Nephron (organoid): ENCODE measurements around the gene TEAD2.
"Not testable (repeated sequence)": the region's sequence is repeated elsewhere in the genome, so short reads cannot be mapped to it uniquely, and the experiment has no call there.

Experiments used
- H3K27ac Mint-ChIP-seq, 3 experiments: 2 replicates each; pipeline ENCODE4 v1.8.0; 2020; ENCODE audit warnings: mixed read lengths in 3 of 3, mild to moderate bottlenecking in 2 of 3, moderate library complexity in 1 of 3
- H3K27me3 Mint-ChIP-seq: 2 replicates; pipeline ENCODE4 v1.8.0; 2021; ENCODE audit warnings: low read depth, mild to moderate bottlenecking, moderate library complexity, mixed read lengths
- H3K36me3 Mint-ChIP-seq: 2 replicates; pipeline ENCODE4 v1.8.0; 2020; ENCODE audit warnings: low read depth, mixed read lengths
- H3K4me1 Mint-ChIP-seq: 2 replicates; pipeline ENCODE4 v1.8.0; 2020; ENCODE audit warnings: mixed read lengths
- H3K4me3 Mint-ChIP-seq, 3 experiments: 2 replicates each; pipeline ENCODE4 v1.8.0; 2020; ENCODE audit warnings: mild to moderate bottlenecking in 3 of 3, mixed read lengths in 3 of 3, moderate library complexity in 2 of 3
- H3K9me3 Mint-ChIP-seq: 2 replicates; pipeline ENCODE4 v1.8.0; 2020; ENCODE audit warnings: mixed read lengths
- CTCF ChIP-seq, 3 experiments: fragments of 200-600 bp; sonication (generic); IDR thresholded peaks; one replicate each; pipeline ENCODE4 v1.5.0; 2021; ENCODE audit warnings: antibody characterized with exemption in 3 of 3; ENCODE audit not compliant: unreplicated experiment in 3 of 3

The TEAD2 gene

GRCh38 chr19:49309087-49309486 is 53.1 kb downstream of the TEAD2 start:
- Mint-ChIP-seq H3K9me3 (peaks cover 3% of the 10 kb centered on the region), H3K4me3 (no peak overlapping the region), H3K36me3 (peaks cover 39% of the 10 kb centered on the region), H3K27me3 (no peaks in the 10 kb centered on the region), H3K4me1 (no peaks in the 10 kb centered on the region), H3K27ac (no peak overlapping the region)
- no peak for TF ChIP-seq CTCF (IDR thresholded peaks at IDR 0.05; ENCODE audit: unreplicated experiment in 3 of 3)

GRCh38 chr19:49306734-49307133 is 55.5 kb downstream of the TEAD2 start:
- peaks cover 15% of the 10 kb centered on the region for H3K9me3 Mint-ChIP-seq
- H3K4me3 Mint-ChIP-seq, H3K27me3 Mint-ChIP-seq, H3K27ac Mint-ChIP-seq, H3K4me1 Mint-ChIP-seq: not testable (repeated sequence)
- peaks cover 47% of the 10 kb centered on the region for H3K36me3 Mint-ChIP-seq

- Mint-ChIP-seq H3K4me1 (no peaks in the 10 kb centered on the region), H3K4me3 (no peak overlapping the region), H3K27me3 (no peaks in the 10 kb centered on the region), H3K36me3 (peaks cover 23% of the 10 kb centered on the region), H3K27ac (no peak overlapping the region), H3K9me3 (peaks cover 15% of the 10 kb centered on the region)
- no peak for TF ChIP-seq CTCF (IDR thresholded peaks at IDR 0.05; ENCODE audit: unreplicated experiment in 3 of 3)
Measured at GRCh38 chr19:49301866-49302252, 60.4 kb downstream of the TEAD2 start.

GRCh38 chr19:49301165-49301865 is 60.9 kb downstream of the TEAD2 start:
- Mint-ChIP-seq H3K4me1 (no peaks in the 10 kb centered on the region), H3K4me3 (no peak overlapping the region), H3K27me3 (no peaks in the 10 kb centered on the region), H3K36me3 (peaks cover 23% of the 10 kb centered on the region), H3K9me3 (peaks cover 15% of the 10 kb centered on the region), H3K27ac (no peak overlapping the region)
- peak; percentile 65 to 76 (median 66) for TF ChIP-seq CTCF (IDR thresholded peaks at IDR 0.05; ENCODE audit: unreplicated experiment in 3 of 3)

- not testable (repeated sequence) for H3K27ac Mint-ChIP-seq, H3K4me3 Mint-ChIP-seq, H3K4me1 Mint-ChIP-seq, H3K36me3 Mint-ChIP-seq, H3K9me3 Mint-ChIP-seq, H3K27me3 Mint-ChIP-seq
Measured at GRCh38 chr19:49298653-49299052, 63.6 kb downstream of the TEAD2 start.

GRCh38 chr19:49297403-49297802 is 64.8 kb downstream of the TEAD2 start:
- no peaks in the 10 kb centered on the region for H3K4me1 Mint-ChIP-seq
- no peak overlapping the region for H3K27ac Mint-ChIP-seq
- peaks cover 1% of the 10 kb centered on the region for H3K36me3 Mint-ChIP-seq
- no peak for TF ChIP-seq CTCF (IDR thresholded peaks at IDR 0.05; ENCODE audit: unreplicated experiment in 3 of 3)
- no peaks in the 10 kb centered on the region for H3K27me3 Mint-ChIP-seq
- H3K4me3 Mint-ChIP-seq: no peak overlapping the region
- peaks cover 2% of the 10 kb centered on the region for H3K9me3 Mint-ChIP-seq

GRCh38 chr19:49295208-49295880 is 66.9 kb downstream of the TEAD2 start:
- no peak overlapping the region for H3K27ac Mint-ChIP-seq
- no peaks in the 10 kb centered on the region for H3K9me3 Mint-ChIP-seq
- TF ChIP-seq CTCF (IDR thresholded peaks at IDR 0.05; ENCODE audit: unreplicated experiment in 3 of 3): no peak
- no peaks in the 10 kb centered on the region for H3K4me1 Mint-ChIP-seq
- H3K4me3 Mint-ChIP-seq: no peak overlapping the region
- no peaks in the 10 kb centered on the region for H3K27me3 Mint-ChIP-seq
- H3K36me3 Mint-ChIP-seq: no peaks in the 10 kb centered on the region
